ENCODE measurements around the gene GPC2.

- TF ChIP-seq, protein P1, sequence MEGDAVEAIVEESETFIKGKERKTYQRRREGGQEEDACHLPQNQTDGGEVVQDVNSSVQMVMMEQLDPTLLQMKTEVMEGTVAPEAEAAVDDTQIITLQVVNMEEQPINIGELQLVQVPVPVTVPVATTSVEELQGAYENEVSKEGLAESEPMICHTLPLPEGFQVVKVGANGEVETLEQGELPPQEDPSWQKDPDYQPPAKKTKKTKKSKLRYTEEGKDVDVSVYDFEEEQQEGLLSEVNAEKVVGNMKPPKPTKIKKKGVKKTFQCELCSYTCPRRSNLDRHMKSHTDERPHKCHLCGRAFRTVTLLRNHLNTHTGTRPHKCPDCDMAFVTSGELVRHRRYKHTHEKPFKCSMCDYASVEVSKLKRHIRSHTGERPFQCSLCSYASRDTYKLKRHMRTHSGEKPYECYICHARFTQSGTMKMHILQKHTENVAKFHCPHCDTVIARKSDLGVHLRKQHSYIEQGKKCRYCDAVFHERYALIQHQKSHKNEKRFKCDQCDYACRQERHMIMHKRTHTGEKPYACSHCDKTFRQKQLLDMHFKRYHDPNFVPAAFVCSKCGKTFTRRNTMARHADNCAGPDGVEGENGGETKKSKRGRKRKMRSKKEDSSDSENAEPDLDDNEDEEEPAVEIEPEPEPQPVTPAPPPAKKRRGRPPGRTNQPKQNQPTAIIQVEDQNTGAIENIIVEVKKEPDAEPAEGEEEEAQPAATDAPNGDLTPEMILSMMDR (conservative IDR thresholded peaks at IDR 0.05 in 1 of 2, IDR thresholded peaks at IDR 0.05 in 1 of 2; ENCODE audit: extremely low read depth in 1 of 2, insufficient read depth in 1 of 2, low read depth in 1 of 2, low read length in 2 of 2): no peak
- TF ChIP-seq EZH2 (IDR thresholded peaks at IDR 0.05; ENCODE audit: borderline replicate concordance, low read length): no peak
Observed at GRCh38 chr7:100215895-100216294, 38.7 kb upstream of the GPC2 start.

Data from mammary epithelial cell (primary cell).